Measurements from ENCODE around the gene C6orf120.

The C6orf120 gene

DNA sequence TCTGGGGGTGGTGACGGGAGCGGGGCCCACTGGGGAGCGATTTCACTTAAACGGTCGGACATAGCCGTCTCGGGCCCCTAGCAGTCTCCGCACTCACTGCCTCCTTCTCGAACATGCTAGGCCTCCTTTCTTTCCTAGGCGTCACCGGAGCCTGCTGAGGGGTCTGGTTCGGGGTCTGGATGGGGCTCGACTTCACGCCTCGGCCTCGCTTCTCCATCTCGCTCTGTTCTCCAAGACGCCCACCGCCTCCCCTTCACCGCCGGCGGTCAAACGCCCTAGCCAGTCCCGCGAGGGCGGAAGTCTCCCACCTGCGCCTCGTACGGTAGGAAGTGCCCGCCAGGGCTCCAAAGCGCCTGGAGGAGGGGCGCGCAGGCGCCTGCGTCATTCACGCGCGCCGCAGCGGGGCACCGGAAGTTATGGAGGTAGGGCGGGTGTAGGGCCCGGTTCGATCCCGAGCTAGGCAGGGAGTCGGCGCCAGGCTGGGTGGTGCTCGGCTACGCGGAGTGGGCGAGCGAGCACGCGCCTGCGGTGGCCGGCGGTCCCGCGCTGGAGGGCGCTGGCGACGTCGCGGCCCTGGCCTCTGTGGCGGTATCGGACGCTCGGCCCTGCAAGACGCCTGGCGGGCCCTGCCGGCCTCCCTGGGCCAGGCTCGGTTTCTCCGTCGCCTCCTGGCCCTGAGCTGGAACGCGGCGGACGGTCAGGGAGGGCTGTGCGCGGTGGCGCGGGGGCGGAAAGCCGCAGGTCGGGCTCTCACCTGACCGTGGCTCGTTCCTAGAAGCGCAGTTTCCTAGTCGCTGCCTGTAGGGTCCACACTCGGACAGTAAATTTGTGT, 49.5 kb downstream of the C6orf120 start, which contains the start of the genes DYNLT2 and ERMARD:
DYNLT2 (minus strand) TSS at position 331 of the 832 bp plus-strand sequence; CDS start at position 217, 114 bp downstream.
ERMARD (plus strand) TSS at position 381 of the 832 bp plus-strand sequence; CDS start at position 417, 36 bp downstream.
- Mint-ChIP-seq H3K27me3 (no peaks in the 10 kb centered on the region), H3K9me3 (no peaks in the 10 kb centered on the region), H3K36me3 (ENCODE audit: insufficient read depth) (peaks cover 29% of the 10 kb centered on the region), H3K4me1 (ENCODE audit: low read depth in 2 of 2) (peaks cover 10 to 38% of the 10 kb centered on the region in 2 donors), H3K27ac (peak within 1 kb of the TSS; percentile 98 to 100), H3K4me3 (peak within 1 kb of the TSS; percentile 89 to 99)
- peak; percentile 91 to 95 (median 95) for DNase-seq
- peak; percentile 93 for ATAC-seq (replicated peaks)

GRCh38 chr6:169752074-169752623, 50.2 kb downstream of the C6orf120 start:
- H3K27ac Mint-ChIP-seq: peak overlapping the region; percentile 98 to 100
- no peak for DNase-seq
- H3K4me3 Mint-ChIP-seq: peak overlapping the region; percentile 89 to 99
- ATAC-seq (replicated peaks): peak; percentile 36
- peaks cover 10 to 38% of the 10 kb centered on the region in 2 donors for H3K4me1 Mint-ChIP-seq (ENCODE audit: low read depth in 2 of 2)
- peaks cover 29% of the 10 kb centered on the region for H3K36me3 Mint-ChIP-seq (ENCODE audit: insufficient read depth)
- H3K27me3 Mint-ChIP-seq: no peaks in the 10 kb centered on the region
- no peaks in the 10 kb centered on the region for H3K9me3 Mint-ChIP-seq
